ENCODE results near the gene DPH1. TPM values are rescaled to one million over a fixed set of nuclear protein-coding genes. Genes with fewer than 3 reads are reported as not detected.

The DPH1 gene
- total RNA-seq, 4 donors from 2014 or later: 58.7 to 115 (median 66.3) TPM

DNA sequence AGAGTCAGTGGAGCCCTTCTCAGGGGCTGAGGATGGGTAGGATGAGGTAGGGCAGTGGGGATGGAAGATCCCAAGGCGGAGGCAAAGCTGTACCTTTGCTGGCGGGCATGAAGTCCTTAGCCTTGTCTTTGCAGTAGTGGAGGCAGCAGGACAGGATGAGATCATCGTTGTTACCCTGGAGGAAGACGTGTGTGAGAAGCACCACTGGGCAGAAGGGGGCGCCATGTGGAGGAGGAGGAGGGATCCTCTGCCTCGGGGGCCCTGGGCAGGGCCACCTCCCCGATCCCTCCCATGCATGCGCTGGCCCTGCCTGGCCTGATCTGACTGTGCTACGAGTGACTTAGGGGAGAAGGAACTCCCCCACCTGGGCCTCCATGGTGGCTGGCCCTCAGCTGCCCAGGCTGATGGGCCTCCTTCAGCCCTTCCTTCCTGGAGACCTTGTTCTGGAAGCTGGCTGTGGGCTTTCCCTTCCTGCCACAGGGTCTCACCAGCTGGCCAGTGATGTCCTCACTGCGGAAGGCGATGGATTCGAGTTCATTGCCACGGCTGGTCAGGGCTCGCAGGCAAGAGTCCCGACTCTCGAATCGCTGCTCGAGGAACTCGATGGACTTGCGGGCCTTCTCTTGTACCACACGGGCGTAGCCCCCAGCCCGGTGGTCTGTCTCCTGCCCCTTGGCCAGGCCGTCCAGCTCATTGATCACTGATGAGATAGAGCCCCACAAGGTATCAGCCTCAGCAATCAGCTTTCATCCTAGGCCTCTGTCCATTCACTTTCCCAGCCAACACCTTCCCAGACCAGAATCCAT lies 35.2 kb downstream of the DPH1 start:
- no peak for TF ChIP-seq EP300 (IDR thresholded peaks at IDR 0.05)
- TF ChIP-seq, protein P1, sequence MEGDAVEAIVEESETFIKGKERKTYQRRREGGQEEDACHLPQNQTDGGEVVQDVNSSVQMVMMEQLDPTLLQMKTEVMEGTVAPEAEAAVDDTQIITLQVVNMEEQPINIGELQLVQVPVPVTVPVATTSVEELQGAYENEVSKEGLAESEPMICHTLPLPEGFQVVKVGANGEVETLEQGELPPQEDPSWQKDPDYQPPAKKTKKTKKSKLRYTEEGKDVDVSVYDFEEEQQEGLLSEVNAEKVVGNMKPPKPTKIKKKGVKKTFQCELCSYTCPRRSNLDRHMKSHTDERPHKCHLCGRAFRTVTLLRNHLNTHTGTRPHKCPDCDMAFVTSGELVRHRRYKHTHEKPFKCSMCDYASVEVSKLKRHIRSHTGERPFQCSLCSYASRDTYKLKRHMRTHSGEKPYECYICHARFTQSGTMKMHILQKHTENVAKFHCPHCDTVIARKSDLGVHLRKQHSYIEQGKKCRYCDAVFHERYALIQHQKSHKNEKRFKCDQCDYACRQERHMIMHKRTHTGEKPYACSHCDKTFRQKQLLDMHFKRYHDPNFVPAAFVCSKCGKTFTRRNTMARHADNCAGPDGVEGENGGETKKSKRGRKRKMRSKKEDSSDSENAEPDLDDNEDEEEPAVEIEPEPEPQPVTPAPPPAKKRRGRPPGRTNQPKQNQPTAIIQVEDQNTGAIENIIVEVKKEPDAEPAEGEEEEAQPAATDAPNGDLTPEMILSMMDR (IDR thresholded peaks at IDR 0.05): no peak
- no peak for TF ChIP-seq POLR2A (IDR thresholded peaks at IDR 0.05)
- no peak for TF ChIP-seq POLR2AphosphoS5 (IDR thresholded peaks at IDR 0.05)
- peaks cover 68% of the 10 kb centered on the region for H3K4me1 ChIP-seq
- peaks cover 29% of the 10 kb centered on the region for H3K36me3 ChIP-seq
- H3K27ac ChIP-seq: peak overlapping the region; percentile 57
- DNase-seq (ENCODE audit: low spot score in 2 of 2): peak in 1 of 2 donors; percentile 72
- H3K4me3 ChIP-seq: no peak overlapping the region
- H3K27me3 ChIP-seq: no peaks in the 10 kb centered on the region
- H3K9me3 ChIP-seq: no peaks in the 10 kb centered on the region
- 80% methylated on average over 20 of the region's 24 CpGs for WGBS

GRCh38 chr17:2065949-2066400 lies 36.0 kb downstream of the DPH1 start:
- peak in 1 of 2 donors; percentile 56 for DNase-seq (ENCODE audit: low spot score in 2 of 2)
- H3K27ac ChIP-seq: peak overlapping the region; percentile 57
- no peaks in the 10 kb centered on the region for H3K9me3 ChIP-seq
- TF ChIP-seq, protein P1 (IDR thresholded peaks at IDR 0.05): no peak
- TF ChIP-seq EP300 (IDR thresholded peaks at IDR 0.05) (no peak), POLR2A (IDR thresholded peaks at IDR 0.05) (no peak), POLR2AphosphoS5 (IDR thresholded peaks at IDR 0.05) (no peak)
- H3K36me3 ChIP-seq: peaks cover 29% of the 10 kb centered on the region
- no peak overlapping the region for H3K4me3 ChIP-seq
- H3K27me3 ChIP-seq: no peaks in the 10 kb centered on the region
- peaks cover 69% of the 10 kb centered on the region for H3K4me1 ChIP-seq
- WGBS: 84% methylated on average over 10 of the region's 10 CpGs

DNA sequence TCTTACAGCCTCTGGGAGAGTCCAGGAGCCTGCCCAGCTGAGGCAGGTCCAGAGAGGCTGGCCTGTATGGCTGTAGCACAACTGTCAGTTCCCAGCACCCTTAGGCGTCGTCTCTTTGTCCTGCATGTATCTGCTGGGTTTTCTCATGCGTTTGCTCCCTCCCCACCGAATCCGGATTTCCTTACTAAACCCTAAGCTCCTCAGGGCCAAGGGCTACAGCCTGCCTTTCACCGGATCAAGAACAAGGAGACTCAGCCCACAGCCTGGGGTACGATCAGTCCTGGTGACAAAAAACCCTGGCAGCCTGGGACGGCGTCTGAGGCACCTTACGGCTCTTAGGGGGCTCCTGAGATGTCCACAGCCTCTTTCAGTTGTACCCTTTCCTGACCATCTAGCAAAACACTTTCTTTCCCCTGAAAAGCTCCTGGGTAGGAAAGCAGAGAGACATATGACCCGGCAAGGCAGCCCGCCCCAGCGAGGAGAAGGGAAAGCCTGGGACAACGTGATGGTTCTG lies 37.2 kb downstream of the DPH1 start:
- WGBS: 62% methylated on average over 11 of the region's 14 CpGs

DNA sequence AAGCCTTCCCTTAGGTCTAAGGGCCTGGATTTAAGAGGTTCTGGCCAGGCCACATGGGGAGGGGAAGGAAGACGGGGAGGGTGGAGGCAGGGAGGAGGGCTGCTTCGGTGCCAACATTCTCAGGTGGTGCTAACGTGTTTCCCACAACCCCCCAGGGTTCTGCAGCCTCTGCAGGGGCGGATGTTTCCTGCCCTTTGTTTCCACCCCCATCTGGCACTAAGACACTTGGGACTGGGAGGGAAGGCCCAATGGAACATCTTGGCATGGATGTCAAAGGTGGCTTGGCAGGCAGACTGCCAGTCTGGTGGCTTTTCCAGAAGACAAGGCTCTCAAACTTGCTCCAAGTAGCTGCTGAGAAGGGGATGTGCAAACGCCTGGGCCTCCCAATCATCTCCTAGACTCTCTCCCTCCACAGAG lies 37.7 kb downstream of the DPH1 start:
- peaks cover 39% of the 10 kb centered on the region for H3K36me3 ChIP-seq
- no peak for DNase-seq (ENCODE audit: low spot score in 2 of 2)
- H3K9me3 ChIP-seq: no peaks in the 10 kb centered on the region
- H3K4me3 ChIP-seq: no peak overlapping the region
- 17% methylated on average over 3 of the region's 5 CpGs for WGBS
- H3K27me3 ChIP-seq: no peaks in the 10 kb centered on the region
- peaks cover 71% of the 10 kb centered on the region for H3K4me1 ChIP-seq
- TF ChIP-seq EP300 (IDR thresholded peaks at IDR 0.05): no peak
- TF ChIP-seq, protein P1 (IDR thresholded peaks at IDR 0.05): no peak
- no peak for TF ChIP-seq POLR2A (IDR thresholded peaks at IDR 0.05)
- no peak for TF ChIP-seq POLR2AphosphoS5 (IDR thresholded peaks at IDR 0.05)
- H3K27ac ChIP-seq: peak overlapping the region; percentile 74

More for the DNA sequence above, 37.2 kb downstream of the DPH1 start:
- Histone ChIP-seq H3K36me3 (peaks cover 37% of the 10 kb centered on the region), H3K4me1 (peaks cover 72% of the 10 kb centered on the region), H3K4me3 (no peak overlapping the region), H3K27ac (peak overlapping the region; percentile 74), H3K9me3 (no peaks in the 10 kb centered on the region), H3K27me3 (no peaks in the 10 kb centered on the region)
- TF ChIP-seq POLR2AphosphoS5 (IDR thresholded peaks at IDR 0.05): no peak
- no peak for TF ChIP-seq EP300 (IDR thresholded peaks at IDR 0.05)
- DNase-seq (ENCODE audit: low spot score in 2 of 2): peak in 1 of 2 donors; percentile 59

DNA sequence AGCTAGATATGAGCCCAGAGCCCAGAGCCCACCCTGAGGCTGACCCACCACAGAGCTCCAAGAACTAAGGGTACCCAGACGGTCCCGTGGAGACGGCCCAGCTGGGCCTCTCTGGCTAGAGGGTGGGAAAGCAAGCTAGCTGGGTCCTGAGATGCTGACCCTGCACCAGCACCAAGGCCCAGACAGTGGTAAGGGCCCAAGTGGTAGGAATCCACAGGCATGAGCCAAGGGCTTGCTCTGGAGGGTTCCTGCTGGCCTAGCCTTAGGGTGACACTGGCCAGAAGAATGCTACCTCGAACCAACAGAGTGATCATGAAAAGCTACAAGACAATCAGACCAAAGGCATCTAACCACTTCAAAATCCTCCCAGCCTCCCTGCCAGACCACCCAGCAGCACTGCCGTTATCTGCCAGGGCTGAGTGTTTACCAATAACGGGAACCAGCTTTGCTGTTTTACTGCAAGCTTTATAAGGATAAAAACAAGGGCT lies 38.1 kb downstream of the DPH1 start:
- Histone ChIP-seq H3K4me1 (peaks cover 67% of the 10 kb centered on the region), H3K36me3 (peaks cover 37% of the 10 kb centered on the region)
- peak in 1 of 2 donors; percentile 71 for DNase-seq (ENCODE audit: low spot score in 2 of 2)

More for the DNA sequence above, 38.1 kb downstream of the DPH1 start:
- Histone ChIP-seq H3K4me3 (no peak overlapping the region), H3K9me3 (no peaks in the 10 kb centered on the region), H3K27ac (peak overlapping the region; percentile 74), H3K27me3 (no peaks in the 10 kb centered on the region)
- 68% methylated on average over 5 of the region's 6 CpGs for WGBS
- TF ChIP-seq POLR2AphosphoS5 (IDR thresholded peaks at IDR 0.05): no peak
- TF ChIP-seq, protein P1 (IDR thresholded peaks at IDR 0.05): no peak
- TF ChIP-seq POLR2A (IDR thresholded peaks at IDR 0.05): no peak
- TF ChIP-seq EP300 (IDR thresholded peaks at IDR 0.05): no peak
